Astrocyte (in vitro differentiated cells and primary cell): ENCODE measurements around the gene VAV2. TPM values are rescaled to one million over a fixed set of nuclear protein-coding genes. Genes with fewer than 3 reads are reported as not detected.

Source experiments
- DNase-seq: peaks from one replicate; pipeline ENCODE4 v3.0.0-alpha.2; 2010; ENCODE audit warnings: low read depth
- FAIRE-seq: peaks from 2 replicates; lab custom pipeline; 2011; peaks lifted over from hg19 to GRCh38; lab: Jason Lieb, UNC
- H2AFZ ChIP-seq: 2 replicates; pipeline ENCODE4 v1.6.0; 2012; ENCODE audit warnings: low read depth, low read length, inconsistent platforms
- H3K27ac ChIP-seq: 2 replicates; pipeline ENCODE4 v1.5.1; 2011; ENCODE audit warnings: low read depth, low read length, inconsistent platforms
- H3K27me3 ChIP-seq: 2 replicates; pipeline ENCODE4 v1.6.0; 2011; ENCODE audit warnings: low read length, inconsistent platforms; ENCODE audit not compliant: insufficient read depth
- H3K36me3 ChIP-seq: 2 replicates; pipeline ENCODE4 v1.5.1; 2011; ENCODE audit warnings: low read length, inconsistent platforms; ENCODE audit not compliant: insufficient read depth
- H3K4me1 ChIP-seq: 2 replicates; pipeline ENCODE4 v1.5.1; 2011; ENCODE audit warnings: low read length, inconsistent platforms; ENCODE audit not compliant: insufficient read depth
- H3K4me2 ChIP-seq: 2 replicates; pipeline ENCODE4 v1.6.0; 2012; ENCODE audit warnings: low read length, inconsistent platforms
- H3K4me3 ChIP-seq: 2 replicates; pipeline ENCODE4 v1.5.1; 2011; ENCODE audit warnings: low read depth, mild to moderate bottlenecking, low read length, inconsistent platforms; ENCODE audit not compliant: insufficient read depth
- H3K79me2 ChIP-seq: 2 replicates; pipeline ENCODE4 v1.6.0; 2012; ENCODE audit warnings: mild to moderate bottlenecking, low read length, inconsistent platforms; ENCODE audit not compliant: insufficient read depth
- H3K9ac ChIP-seq: 2 replicates; pipeline ENCODE4 v1.6.0; 2012; ENCODE audit warnings: mild to moderate bottlenecking, low read length, inconsistent platforms
- H3K9me3 ChIP-seq: 2 replicates; pipeline ENCODE4 v1.5.1; 2012; ENCODE audit warnings: low read depth, mild to moderate bottlenecking, low read length, inconsistent platforms; ENCODE audit not compliant: insufficient read depth
- H4K20me1 ChIP-seq: 2 replicates; pipeline ENCODE4 v1.6.0; 2012; ENCODE audit warnings: low read length, inconsistent platforms; ENCODE audit not compliant: insufficient read depth
- H3K27ac Mint-ChIP-seq: one replicate; pipeline ENCODE4 v1.8.0; 2021; ENCODE audit warnings: mild to moderate bottlenecking, mixed read lengths; ENCODE audit not compliant: unreplicated experiment
- H3K27me3 Mint-ChIP-seq: one replicate; pipeline ENCODE4 v1.8.0; 2021; ENCODE audit warnings: low read depth, mixed read lengths; ENCODE audit not compliant: unreplicated experiment
- H3K36me3 Mint-ChIP-seq: one replicate; pipeline ENCODE4 v1.8.0; 2021; ENCODE audit warnings: low read depth, mixed read lengths; ENCODE audit not compliant: unreplicated experiment
- H3K4me1 Mint-ChIP-seq: one replicate; pipeline ENCODE4 v1.8.0; 2021; ENCODE audit warnings: low read depth, mixed read lengths; ENCODE audit not compliant: unreplicated experiment
- H3K4me3 Mint-ChIP-seq: one replicate; pipeline ENCODE4 v1.8.0; 2021; ENCODE audit warnings: mild to moderate bottlenecking, moderate library complexity, mixed read lengths; ENCODE audit not compliant: unreplicated experiment
- H3K9me3 Mint-ChIP-seq: one replicate; pipeline ENCODE4 v1.8.0; 2021; ENCODE audit warnings: mild to moderate bottlenecking, mixed read lengths; ENCODE audit not compliant: unreplicated experiment
- CTCF ChIP-seq: IDR thresholded peaks from 2 replicates; pipeline ENCODE4 v1.5.1; 2011; ENCODE audit warnings: low read depth, mild to moderate bottlenecking, inconsistent platforms, low read length, moderate library complexity; ENCODE audit not compliant: insufficient read depth
- EZH2 ChIP-seq: IDR thresholded peaks from 2 replicates; pipeline ENCODE4 v1.6.1; 2012; ENCODE audit warnings: mild to moderate bottlenecking, low read length, inconsistent platforms; ENCODE audit not compliant: insufficient read depth
- total RNA-seq: library from RNA; stranded (reverse); gene quantifications from 2 replicates; pipeline ENCODE4 v1.2.1, GENCODE V29; 2021

VAV2 gene
- total RNA-seq, 1 donor from 2014 or later = 36.5 TPM

- Mint-ChIP-seq H3K4me1 (peaks cover 6% of the 10 kb centered on the region), H3K9me3 (peaks cover 5% of the 10 kb centered on the region), H3K27ac (peak overlapping the region; percentile 98), H3K27me3 (no peaks in the 10 kb centered on the region), H3K4me3 (peak overlapping the region; percentile 31), H3K36me3 (peaks cover 18% of the 10 kb centered on the region)
- DNase-seq (no peak), FAIRE-seq (no peak)
- H4K20me1 ChIP-seq = peaks cover 73% of the 10 kb centered on the region
- no peak overlapping the region for H3K4me3 ChIP-seq
- H3K79me2 ChIP-seq = peaks cover 67% of the 10 kb centered on the region
- no peaks in the 10 kb centered on the region for H3K36me3 ChIP-seq
- no peak overlapping the region for H2AFZ ChIP-seq
- no peaks in the 10 kb centered on the region for H3K9me3 ChIP-seq
- H3K27me3 ChIP-seq = no peaks in the 10 kb centered on the region
- H3K4me1 ChIP-seq = no peaks in the 10 kb centered on the region
- no peak overlapping the region for H3K9ac ChIP-seq
- TF ChIP-seq EZH2 (no peak), CTCF (no peak)
- no peak overlapping the region for H3K27ac ChIP-seq
- H3K4me2 ChIP-seq = no peak overlapping the region
Observed at GRCh38 chr9:133864011-133864410, 128.1 kb downstream of the VAV2 start.

DNA sequence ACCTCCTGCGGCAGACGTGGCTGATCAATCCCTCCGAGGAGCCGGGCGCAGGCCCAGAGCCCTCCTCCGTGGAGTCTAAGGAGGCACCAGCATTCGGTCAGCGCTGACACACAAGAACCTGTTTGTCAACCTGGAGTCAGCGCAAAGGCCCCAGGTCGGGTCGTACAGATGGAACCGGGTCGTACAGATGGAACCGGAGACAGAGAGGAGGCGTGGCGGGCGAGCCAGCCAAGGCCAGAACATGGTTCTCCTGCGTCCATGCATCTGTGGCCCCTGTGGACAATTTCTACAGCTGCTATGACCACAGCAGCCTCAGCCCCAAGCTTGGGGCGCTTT lies 128.9 kb downstream of the VAV2 start:
- Mint-ChIP-seq H3K4me3 (no peak overlapping the region), H3K27me3 (no peaks in the 10 kb centered on the region), H3K9me3 (peaks cover 5% of the 10 kb centered on the region), H3K36me3 (peaks cover 18% of the 10 kb centered on the region), H3K27ac (no peak overlapping the region), H3K4me1 (peaks cover 6% of the 10 kb centered on the region)
- FAIRE-seq = no peak
- TF ChIP-seq EZH2 (no peak), CTCF (no peak)
- Histone ChIP-seq H3K4me1 (no peaks in the 10 kb centered on the region), H3K27me3 (no peaks in the 10 kb centered on the region), H3K27ac (no peak overlapping the region), H3K9ac (no peak overlapping the region), H3K36me3 (no peaks in the 10 kb centered on the region), H3K9me3 (no peaks in the 10 kb centered on the region), H2AFZ (no peak overlapping the region), H3K4me2 (no peak overlapping the region), H4K20me1 (peaks cover 70% of the 10 kb centered on the region), H3K4me3 (no peak overlapping the region), H3K79me2 (peaks cover 59% of the 10 kb centered on the region)
- DNase-seq = no peak

- no peak overlapping the region for H3K9ac ChIP-seq
- FAIRE-seq (no peak), DNase-seq (no peak)
- H3K27ac Mint-ChIP-seq = no peak overlapping the region
- no peak overlapping the region for H3K4me2 ChIP-seq
- H3K27me3 ChIP-seq = no peaks in the 10 kb centered on the region
- no peak overlapping the region for H2AFZ ChIP-seq
- no peak overlapping the region for H3K4me3 ChIP-seq
- peaks cover 54% of the 10 kb centered on the region for H3K79me2 ChIP-seq
- TF ChIP-seq EZH2 = no peak
- no peak for TF ChIP-seq CTCF
- H3K27ac ChIP-seq = no peak overlapping the region
- no peak overlapping the region for H3K4me3 Mint-ChIP-seq
- H3K9me3 ChIP-seq = no peaks in the 10 kb centered on the region
- H4K20me1 ChIP-seq = peaks cover 70% of the 10 kb centered on the region
- H3K27me3 Mint-ChIP-seq = no peaks in the 10 kb centered on the region
- no peaks in the 10 kb centered on the region for H3K4me1 ChIP-seq
- H3K36me3 ChIP-seq = no peaks in the 10 kb centered on the region
- H3K4me1 Mint-ChIP-seq = peaks cover 6% of the 10 kb centered on the region
- H3K36me3 Mint-ChIP-seq = peaks cover 20% of the 10 kb centered on the region
- peaks cover 5% of the 10 kb centered on the region for H3K9me3 Mint-ChIP-seq
Observed at GRCh38 chr9:133862585-133863256, 129.4 kb downstream of the VAV2 start.
